Loucy (cell line): ENCODE data around the gene TMEM135.

Source experiments
- CTCF ChIP-seq: fragments of 200-600 bp; sonication (generic); conservative IDR thresholded peaks from 2 replicates; pipeline ENCODE4 v1.5.1; 2014; ENCODE audit warnings: mild to moderate bottlenecking, antibody characterized with exemption, low read length
- EZH2phosphoT487 ChIP-seq: fragments of 200-600 bp; IDR thresholded peaks from 2 replicates; pipeline ENCODE4 v1.6.1; 2018; ENCODE audit warnings: antibody characterized with exemption, mild to moderate bottlenecking, moderate library complexity, borderline replicate concordance

DNA sequence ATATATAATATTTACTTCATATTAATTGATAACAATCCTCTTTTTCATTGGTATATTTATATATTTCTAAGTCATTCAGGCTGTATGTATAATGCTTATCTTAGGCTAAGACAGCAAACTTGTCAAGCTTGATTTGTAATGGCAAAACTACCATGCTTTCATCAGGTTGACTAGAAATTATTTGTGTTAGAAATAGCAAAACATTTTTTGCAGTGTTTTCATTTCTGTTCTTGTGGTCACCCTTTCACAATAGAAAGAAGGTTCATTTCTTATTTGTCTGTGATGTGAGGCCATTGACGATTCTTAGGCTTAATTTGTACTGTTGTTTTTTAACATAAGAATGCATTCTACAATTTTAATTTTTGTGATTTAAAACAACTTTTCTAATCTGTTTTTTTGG, 197.6 kb downstream of the TMEM135 start:
- TF ChIP-seq CTCF: no peak
- TF ChIP-seq EZH2phosphoT487: no peak
